T-helper 17 cell (primary cell): Measurements from ENCODE around the gene ARMC9. TPM values are rescaled to one million over a fixed set of nuclear protein-coding genes. Genes with fewer than 3 reads are reported as not detected.
A peak's percentile ranks its signal among the peaks of the same experiment; 100 is the strongest.
"Not testable (repeated sequence)": the region's sequence is repeated elsewhere in the genome, so short reads cannot be mapped to it uniquely, and the experiment has no call there.

Experiments used
- ATAC-seq: fragments of 150-1000 bp; cut with Tn5 transposase; 2 replicates; pipeline ENCODE4 v1.10.0; 2021; ENCODE audit warnings: mild to moderate bottlenecking, moderate library complexity
- DNase-seq, 3 donors: peaks; one replicate each; pipeline versions ENCODE4 v3.0.0 to v3.0.0-alpha.2; 2020 to 2021
- H3K9me3 ChIP-seq: one replicate; pipeline ENCODE4 v1.7.0; 2013; ENCODE audit warnings: low read length, mild to moderate bottlenecking; ENCODE audit not compliant: control insufficient read depth, poor library complexity, severe bottlenecking
- H3K27ac Mint-ChIP-seq: one replicate; pipeline ENCODE4 v1.8.0; 2022; ENCODE audit warnings: mild to moderate bottlenecking, moderate library complexity, mixed read lengths
- H3K27me3 Mint-ChIP-seq: one replicate; pipeline ENCODE4 v1.8.0; 2022; ENCODE audit warnings: mixed read lengths
- H3K36me3 Mint-ChIP-seq: one replicate; pipeline ENCODE4 v1.8.0; 2022; ENCODE audit warnings: low read depth, mixed read lengths
- H3K4me1 Mint-ChIP-seq: one replicate; pipeline ENCODE4 v1.8.0; 2022; ENCODE audit warnings: mild to moderate bottlenecking, mixed read lengths
- H3K4me3 Mint-ChIP-seq: one replicate; pipeline ENCODE4 v1.8.0; 2022; ENCODE audit warnings: mild to moderate bottlenecking, moderate library complexity, mixed read lengths
- total RNA-seq, 4 donors: library from RNA in 2 of 4; stranded (reverse) in 2 of 4; gene quantifications; one replicate each; pipeline ENCODE4 v1.2.3 and lab custom pipeline; 2022 to 2026

The ARMC9 gene
- total RNA-seq, 2 donors from 2014 or later = 0.37 to 0.73 TPM

DNA sequence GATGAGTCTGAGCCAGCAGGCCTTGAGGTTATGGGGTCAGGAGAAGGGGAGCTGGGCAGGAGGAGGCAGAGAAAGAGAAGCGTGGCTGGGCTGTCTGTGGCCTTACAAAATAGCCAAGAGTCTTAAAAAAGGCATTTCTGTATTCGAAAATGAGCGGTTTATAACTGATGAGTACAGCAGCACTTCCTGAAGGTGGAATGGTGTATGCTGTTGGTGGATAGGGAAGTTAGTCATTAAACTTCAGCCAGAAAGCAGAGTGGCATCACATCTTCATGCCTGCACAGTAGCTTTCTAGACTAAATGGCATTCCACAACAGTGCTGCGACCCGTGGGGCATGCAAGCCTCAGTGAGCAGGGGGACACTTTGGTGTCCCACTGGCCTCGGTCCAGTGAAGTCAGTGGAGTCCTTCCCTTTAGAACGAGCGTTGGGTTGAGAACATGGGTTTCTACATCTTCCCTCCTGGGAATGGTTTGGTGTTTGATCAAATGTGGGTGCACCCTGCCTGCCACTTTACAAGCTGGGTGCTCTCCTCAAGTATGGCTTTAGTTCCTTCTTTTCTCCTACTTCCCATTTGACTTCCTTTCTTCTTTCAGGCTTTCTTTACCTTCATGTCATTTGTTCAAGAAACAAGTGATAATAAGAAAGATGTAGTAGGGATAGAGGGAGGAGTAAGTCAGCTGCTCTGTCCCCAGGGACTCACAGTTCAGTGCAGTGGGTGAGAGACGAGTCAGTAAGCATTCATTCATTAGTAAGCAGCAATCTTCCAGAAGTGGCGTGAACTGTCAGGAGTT, 96.3 kb downstream of the ARMC9 start:
- H3K27ac Mint-ChIP-seq = no peak overlapping the region

DNA sequence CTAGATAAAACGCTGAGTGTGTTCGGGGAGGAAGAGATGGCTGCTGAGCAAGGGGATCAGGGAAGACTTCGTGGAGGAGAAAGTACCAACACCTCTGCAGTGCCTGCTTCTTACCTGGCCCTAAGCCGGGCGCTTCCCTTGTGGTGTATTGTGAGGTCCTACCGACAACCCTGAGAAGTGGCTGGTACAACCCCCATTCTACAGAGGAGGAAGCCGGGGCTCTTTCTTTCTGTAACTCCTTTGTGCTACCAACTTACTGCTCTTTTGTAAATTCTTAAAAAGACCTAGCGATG, 96.9 kb downstream of the ARMC9 start:
- H3K27ac Mint-ChIP-seq = no peak overlapping the region
- H3K36me3 Mint-ChIP-seq = no peaks in the 10 kb centered on the region
- DNase-seq (no peak), ATAC-seq (no peak)
- peaks cover 39% of the 10 kb centered on the region for H3K27me3 Mint-ChIP-seq
- H3K9me3 ChIP-seq = no peaks in the 10 kb centered on the region
- no peak overlapping the region for H3K4me3 Mint-ChIP-seq
- H3K4me1 Mint-ChIP-seq = peaks cover 2% of the 10 kb centered on the region

More for the DNA sequence above, 96.3 kb downstream of the ARMC9 start:
- peaks cover 2% of the 10 kb centered on the region for H3K4me1 Mint-ChIP-seq
- no peak for ATAC-seq
- no peaks in the 10 kb centered on the region for H3K9me3 ChIP-seq
- H3K4me3 Mint-ChIP-seq = no peak overlapping the region
- DNase-seq = no peak
- H3K27me3 Mint-ChIP-seq = peaks cover 42% of the 10 kb centered on the region
- no peaks in the 10 kb centered on the region for H3K36me3 Mint-ChIP-seq

DNA sequence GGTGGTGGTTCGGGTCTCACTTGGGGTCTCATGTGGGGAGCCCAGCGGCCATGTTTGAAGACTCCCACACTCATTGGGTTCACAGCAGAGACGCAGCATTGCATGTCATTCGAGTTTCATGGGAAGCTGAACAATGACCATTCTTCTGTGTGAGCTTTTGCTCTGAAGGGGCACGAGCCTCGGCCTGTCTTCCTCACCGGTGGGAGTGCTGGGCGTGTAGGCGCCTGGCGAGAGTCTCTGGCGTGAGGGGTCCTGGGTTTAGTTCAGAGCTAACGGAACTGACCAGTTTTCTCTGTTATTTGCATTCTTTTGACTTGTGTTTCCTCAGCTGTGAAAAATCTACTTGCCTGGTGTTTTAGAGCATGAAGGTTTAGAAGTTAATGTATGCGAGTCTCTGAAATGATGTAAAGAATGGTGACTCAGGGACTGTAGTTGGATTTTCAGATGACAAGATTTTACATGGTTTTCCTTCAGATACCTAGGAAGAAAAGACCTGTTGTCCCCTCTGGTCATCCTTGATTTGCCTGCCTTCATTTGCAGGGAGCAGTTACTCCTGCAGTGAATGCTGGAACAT, 98.1 kb downstream of the ARMC9 start:
- peaks cover 39% of the 10 kb centered on the region for H3K27me3 Mint-ChIP-seq
- H3K4me3 Mint-ChIP-seq = no peak overlapping the region
- H3K36me3 Mint-ChIP-seq = no peaks in the 10 kb centered on the region
- ATAC-seq (no peak), DNase-seq (no peak)
- no peak overlapping the region for H3K27ac Mint-ChIP-seq
- no peaks in the 10 kb centered on the region for H3K9me3 ChIP-seq
- H3K4me1 Mint-ChIP-seq = peaks cover 2% of the 10 kb centered on the region

DNA sequence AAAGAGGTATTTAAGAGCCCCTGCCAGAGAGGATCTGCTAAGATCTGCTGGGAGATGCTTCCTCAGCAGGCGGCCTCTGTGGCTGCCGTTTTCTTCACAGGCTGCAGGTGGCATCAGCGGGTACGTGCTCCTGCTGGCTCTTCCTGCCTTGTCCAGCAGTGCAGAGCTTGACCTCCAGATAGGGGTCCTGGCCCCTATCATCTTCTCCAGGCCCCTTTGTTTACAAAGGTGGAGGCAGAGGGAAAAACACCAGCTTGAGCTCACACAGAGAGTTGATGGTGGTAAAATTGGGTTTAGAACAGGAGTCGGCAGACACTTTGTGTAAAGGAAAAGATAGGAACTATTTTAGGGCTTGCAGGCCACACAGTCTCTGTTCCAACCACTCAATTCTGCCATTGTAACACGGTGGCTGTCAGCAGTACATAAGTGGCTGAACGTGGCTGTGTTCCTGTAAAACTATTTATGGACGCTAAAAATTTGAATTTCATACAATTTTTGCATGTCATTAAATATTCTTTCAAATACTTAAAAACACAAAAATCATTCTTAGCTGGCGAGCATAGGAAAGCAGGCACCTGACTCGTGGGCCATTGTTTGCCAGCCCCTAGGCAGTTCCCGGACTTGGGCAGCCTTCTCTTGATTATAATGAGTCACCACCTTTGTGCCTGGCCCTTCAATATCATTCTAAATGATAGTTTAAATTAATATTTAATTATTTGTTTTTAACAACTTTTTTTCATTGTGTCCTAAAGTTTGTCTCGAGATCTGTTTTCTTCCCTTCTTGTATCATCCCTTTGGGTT, 98.9 kb downstream of the ARMC9 start:
- no peak overlapping the region for H3K4me3 Mint-ChIP-seq
- DNase-seq = no peak
- no peaks in the 10 kb centered on the region for H3K9me3 ChIP-seq
- H3K27ac Mint-ChIP-seq = no peak overlapping the region
- no peak for ATAC-seq
- H3K4me1 Mint-ChIP-seq = peaks cover 2% of the 10 kb centered on the region
- H3K27me3 Mint-ChIP-seq = peaks cover 39% of the 10 kb centered on the region
- no peaks in the 10 kb centered on the region for H3K36me3 Mint-ChIP-seq

DNA sequence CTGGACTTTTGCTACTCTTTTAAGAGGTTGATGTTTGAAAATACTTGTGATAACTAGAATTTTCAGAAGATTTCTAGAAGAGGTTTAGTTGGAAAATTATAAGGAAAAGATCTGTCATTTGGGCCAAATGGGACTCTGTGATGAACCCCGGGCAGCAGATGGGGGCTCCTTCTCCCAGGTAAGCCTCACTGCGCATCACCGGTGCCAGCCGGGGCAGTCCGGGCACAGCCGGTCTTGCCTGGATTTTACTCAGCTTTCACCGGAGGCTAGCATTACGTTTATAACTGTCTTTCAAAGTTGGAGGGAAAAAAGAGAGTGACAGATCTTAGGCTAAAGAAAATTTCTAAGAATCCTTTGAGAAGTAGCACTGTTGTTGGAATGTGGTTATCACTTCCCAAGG, 99.7 kb downstream of the ARMC9 start:
- ATAC-seq (no peak), DNase-seq (no peak)
- H3K4me3 Mint-ChIP-seq = no peak overlapping the region
- no peak overlapping the region for H3K27ac Mint-ChIP-seq
- H3K4me1 Mint-ChIP-seq = peaks cover 2% of the 10 kb centered on the region
- H3K9me3 ChIP-seq = no peaks in the 10 kb centered on the region
- no peaks in the 10 kb centered on the region for H3K36me3 Mint-ChIP-seq
- H3K27me3 Mint-ChIP-seq = peaks cover 39% of the 10 kb centered on the region

DNA sequence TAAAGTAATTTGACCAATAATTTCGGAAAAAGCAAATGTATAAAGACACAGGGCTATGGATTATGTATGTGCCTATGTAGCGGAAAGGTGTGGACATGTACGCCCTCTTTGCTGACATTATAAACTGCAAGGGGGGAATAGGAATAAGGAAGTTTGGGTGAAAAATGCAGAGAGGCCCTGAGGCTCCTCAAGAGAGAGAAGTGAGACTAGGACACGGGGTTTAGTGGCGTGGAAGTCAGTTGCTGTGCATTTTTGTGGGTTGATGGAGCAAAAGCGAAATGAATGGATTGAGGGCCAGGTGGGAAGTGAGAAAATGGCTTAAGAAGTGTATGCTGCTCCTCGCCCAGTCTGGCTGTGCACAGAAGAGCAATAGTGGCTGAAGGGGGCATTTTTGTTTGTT, 100.8 kb downstream of the ARMC9 start:
- Mint-ChIP-seq H3K36me3 (no peaks in the 10 kb centered on the region), H3K27ac (no peak overlapping the region), H3K4me1 (peaks cover 2% of the 10 kb centered on the region), H3K27me3 (peaks cover 41% of the 10 kb centered on the region), H3K4me3 (no peak overlapping the region)
- ATAC-seq = peak; percentile 35
- no peaks in the 10 kb centered on the region for H3K9me3 ChIP-seq
- no peak for DNase-seq

DNA sequence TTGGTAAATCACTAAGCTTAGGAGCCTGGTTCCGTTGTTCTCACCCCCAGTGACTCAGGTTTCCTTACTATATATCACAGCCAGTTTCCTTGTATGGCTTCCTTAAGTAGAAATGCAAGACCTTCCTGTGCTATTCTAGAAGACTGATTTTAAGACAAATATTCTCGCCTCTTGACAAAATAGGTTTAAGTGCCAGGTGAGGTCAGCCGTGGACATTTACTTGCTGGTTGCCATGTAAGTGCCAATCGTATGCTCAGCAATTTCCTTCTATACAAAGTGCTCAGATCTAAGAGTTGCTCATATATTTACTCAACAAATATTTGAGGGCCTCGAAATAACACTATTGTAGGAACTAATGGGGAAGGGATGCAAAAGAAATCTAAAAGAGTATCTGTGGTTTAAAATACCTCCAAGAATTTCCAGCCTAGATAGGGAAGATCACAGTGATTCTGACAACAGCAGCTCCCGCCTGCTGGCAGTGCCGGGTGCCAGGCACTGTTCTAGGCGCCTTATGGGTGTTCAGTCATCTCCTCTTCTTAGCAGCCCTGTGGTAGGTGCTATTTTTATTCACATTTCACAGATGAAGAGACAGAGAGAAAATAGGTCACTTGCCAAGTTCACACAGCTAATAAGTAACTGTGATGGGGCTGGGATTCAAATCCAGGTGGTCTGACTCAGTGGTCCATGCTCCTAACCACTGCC, 101.7 kb downstream of the ARMC9 start:
- no peaks in the 10 kb centered on the region for H3K4me1 Mint-ChIP-seq
- peaks cover 34% of the 10 kb centered on the region for H3K27me3 Mint-ChIP-seq
- H3K9me3 ChIP-seq = no peaks in the 10 kb centered on the region
- ATAC-seq (no peak), DNase-seq (no peak)
- no peaks in the 10 kb centered on the region for H3K36me3 Mint-ChIP-seq
- no peak overlapping the region for H3K4me3 Mint-ChIP-seq
- H3K27ac Mint-ChIP-seq = no peak overlapping the region

DNA sequence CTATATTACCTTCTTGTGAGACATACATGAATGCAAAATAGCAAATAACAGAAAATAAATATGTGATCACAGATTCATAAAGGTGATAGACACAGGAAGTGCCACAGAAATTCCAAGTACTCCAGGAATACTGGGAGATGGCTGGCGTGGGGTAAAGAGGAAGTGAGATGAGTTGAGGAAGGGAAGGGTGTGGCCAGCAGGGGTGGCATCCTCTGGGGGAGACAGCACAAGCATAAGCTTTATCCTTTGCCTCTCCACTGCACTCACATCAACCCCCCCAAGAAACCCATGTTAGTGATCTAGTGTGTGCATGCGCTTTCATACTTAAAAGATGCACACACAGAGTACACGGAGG, 102.3 kb downstream of the ARMC9 start:
- no peak for DNase-seq
- H3K27ac Mint-ChIP-seq = no peak overlapping the region
- H3K27me3 Mint-ChIP-seq = peaks cover 39% of the 10 kb centered on the region
- no peaks in the 10 kb centered on the region for H3K9me3 ChIP-seq
- H3K4me1 Mint-ChIP-seq = no peaks in the 10 kb centered on the region
- no peak for ATAC-seq
- no peak overlapping the region for H3K4me3 Mint-ChIP-seq
- H3K36me3 Mint-ChIP-seq = no peaks in the 10 kb centered on the region

DNA sequence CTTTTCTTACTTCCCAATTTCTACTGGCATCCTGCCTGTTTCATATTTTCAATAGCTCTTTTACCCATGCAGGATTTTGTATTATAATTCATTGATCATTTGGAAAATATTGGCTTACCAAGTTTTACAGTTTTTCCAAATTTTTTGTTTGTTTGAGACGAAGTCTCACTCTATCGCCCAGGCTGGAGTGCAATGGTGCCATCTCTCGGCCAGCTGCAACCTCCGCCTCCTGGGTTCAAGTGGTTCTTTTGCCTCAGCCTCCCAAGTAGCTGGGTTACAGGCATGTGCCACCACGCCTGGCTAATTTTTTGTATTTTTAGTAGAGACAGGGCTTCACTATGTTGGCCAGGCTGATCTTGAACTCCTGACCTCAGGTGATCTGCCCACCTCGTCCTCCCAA, 105.8 kb downstream of the ARMC9 start:
- ATAC-seq, H3K9me3 ChIP-seq, H3K4me1 Mint-ChIP-seq, H3K4me3 Mint-ChIP-seq, H3K36me3 Mint-ChIP-seq, DNase-seq, H3K27ac Mint-ChIP-seq: not testable (repeated sequence)
- H3K27me3 Mint-ChIP-seq = peaks cover 42% of the 10 kb centered on the region

DNA sequence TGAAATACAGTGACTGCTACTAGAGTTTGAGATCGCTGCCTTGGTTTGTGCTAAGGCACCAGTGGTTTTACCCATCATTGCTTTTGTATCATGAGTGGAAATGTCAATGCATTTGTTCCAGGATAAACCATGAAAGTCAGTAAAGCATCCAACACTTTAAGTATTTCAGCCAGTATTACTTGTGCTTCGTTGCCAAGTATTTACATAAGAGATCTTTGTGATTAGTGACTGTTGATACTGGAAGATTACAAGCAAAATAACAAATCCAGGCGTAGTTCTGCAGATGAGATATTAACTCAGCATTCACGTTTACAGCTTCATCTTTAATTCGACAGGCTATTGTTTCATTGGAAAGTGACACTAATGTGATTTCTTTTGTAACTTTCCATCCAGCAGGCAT, 106.8 kb downstream of the ARMC9 start:
- Mint-ChIP-seq H3K36me3 (peaks cover 4% of the 10 kb centered on the region), H3K27me3 (peaks cover 39% of the 10 kb centered on the region), H3K4me1 (no peaks in the 10 kb centered on the region), H3K27ac (no peak overlapping the region), H3K4me3 (no peak overlapping the region)
- no peaks in the 10 kb centered on the region for H3K9me3 ChIP-seq
- ATAC-seq (no peak), DNase-seq (no peak)

DNA sequence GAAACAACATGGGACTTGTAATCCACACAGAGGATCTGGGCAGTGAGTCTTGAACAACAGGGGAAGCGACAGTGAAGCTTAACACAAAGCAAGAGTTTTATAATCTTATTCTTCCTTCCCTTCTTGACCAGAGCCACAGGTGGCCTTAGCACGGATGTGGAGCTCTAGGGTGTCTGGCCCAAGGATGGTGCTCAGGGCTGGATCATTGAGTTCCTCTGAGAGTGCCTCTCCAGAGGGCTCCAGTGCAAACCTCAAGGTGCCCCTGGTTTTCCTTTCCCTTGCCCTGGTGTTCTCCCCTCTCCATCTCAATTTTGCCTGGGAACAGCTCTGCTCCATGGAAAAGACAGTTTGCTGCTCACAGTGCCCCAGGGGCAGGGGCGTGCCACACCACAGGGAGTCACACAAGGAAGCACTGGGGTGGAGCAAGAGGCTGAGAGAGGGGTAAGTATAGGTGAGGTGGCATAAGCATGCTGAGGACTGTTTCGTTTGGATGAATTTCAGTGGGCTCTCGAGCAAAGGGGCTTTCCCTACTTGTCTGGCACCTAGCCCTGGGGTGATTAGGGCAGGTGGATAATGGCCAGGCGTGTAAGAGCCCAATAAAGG, 108.5 kb downstream of the ARMC9 start:
- no peaks in the 10 kb centered on the region for H3K9me3 ChIP-seq
- no peak for DNase-seq
- H3K27me3 Mint-ChIP-seq = peaks cover 39% of the 10 kb centered on the region
- H3K4me1 Mint-ChIP-seq = no peaks in the 10 kb centered on the region
- H3K27ac Mint-ChIP-seq = no peak overlapping the region
- H3K36me3 Mint-ChIP-seq = peaks cover 4% of the 10 kb centered on the region
- H3K4me3 Mint-ChIP-seq = no peak overlapping the region
- ATAC-seq = no peak

DNA sequence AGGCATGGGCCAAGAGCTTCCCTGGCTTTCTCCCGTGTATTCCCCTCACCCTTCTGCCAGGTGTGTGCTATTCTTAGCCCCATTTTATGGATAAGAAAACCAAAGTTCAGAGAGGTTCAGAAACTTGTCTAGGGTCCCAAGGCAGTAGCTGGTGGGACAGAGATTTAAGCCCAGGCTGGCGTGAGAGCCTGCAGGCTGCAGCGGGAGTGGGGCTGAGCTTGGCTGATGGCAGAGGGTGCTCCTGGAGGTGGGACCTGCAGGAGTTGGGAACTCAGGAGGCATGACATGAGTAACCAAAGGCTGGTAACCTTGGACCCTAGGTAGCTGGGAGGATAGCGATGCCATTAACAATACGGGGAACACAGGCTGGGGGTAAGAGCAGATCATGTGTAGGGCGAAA, 109.8 kb downstream of the ARMC9 start:
- H3K9me3 ChIP-seq = no peaks in the 10 kb centered on the region
- DNase-seq (no peak), ATAC-seq (no peak)
- Mint-ChIP-seq H3K27me3 (peaks cover 38% of the 10 kb centered on the region), H3K4me1 (no peaks in the 10 kb centered on the region), H3K4me3 (no peak overlapping the region), H3K36me3 (peaks cover 4% of the 10 kb centered on the region), H3K27ac (no peak overlapping the region)
